Glomerular visceral epithelial cell (primary cell): ENCODE data around the gene SLC10A7.

Experiments used
- DNase-seq: peaks from one replicate; pipeline ENCODE4 v3.0.0-alpha.2; 2016; ENCODE audit errors: extremely low spot score

SLC10A7 gene

GRCh38 chr4:146260521-146260920 is 261.2 kb downstream of the SLC10A7 start:
- DNase-seq, result no peak

GRCh38 chr4:146257511-146257910 is 264.2 kb downstream of the SLC10A7 start:
- no peak for DNase-seq

DNA sequence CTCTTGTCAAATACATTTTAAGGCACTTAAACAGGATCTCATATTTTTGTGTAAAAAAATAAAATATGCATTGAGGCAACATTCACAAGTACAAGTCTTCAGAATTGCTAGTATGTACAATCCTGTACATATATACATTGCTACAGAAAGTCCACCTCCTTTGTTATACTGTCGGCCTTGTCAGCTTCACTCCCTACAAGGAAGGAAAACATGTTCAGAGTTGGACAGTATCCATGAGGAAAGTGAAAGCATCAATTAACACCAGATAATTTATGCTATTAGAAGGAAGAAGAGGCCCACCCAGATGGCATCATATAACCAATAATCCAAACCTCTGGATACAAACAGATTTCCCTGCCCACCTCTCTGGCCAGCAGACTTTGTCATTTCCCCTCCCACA is 265.4 kb downstream of the SLC10A7 start:
- DNase-seq, result no peak

DNA sequence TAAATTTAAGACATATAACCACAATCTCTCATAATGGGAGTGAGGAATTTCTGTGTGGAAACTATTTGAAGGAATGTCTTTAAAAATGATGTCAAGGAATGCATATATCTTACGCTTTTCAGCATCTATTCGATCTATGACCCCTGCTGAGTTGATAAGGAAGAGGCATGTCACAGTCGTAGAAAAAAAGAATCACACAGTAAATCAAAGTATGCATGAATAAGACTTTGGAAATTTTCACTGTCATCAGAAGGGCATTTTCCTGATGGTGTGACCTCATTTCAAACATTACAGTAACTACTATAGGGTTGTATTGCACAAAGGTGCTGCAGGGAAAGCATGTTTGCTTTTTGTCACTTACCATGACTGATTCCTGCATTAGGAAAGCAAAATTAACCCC is 265.9 kb downstream of the SLC10A7 start:
- peak; percentile 78 for DNase-seq

GRCh38 chr4:146255463-146255862 is 266.3 kb downstream of the SLC10A7 start:
- DNase-seq, result peak; percentile 65

DNA sequence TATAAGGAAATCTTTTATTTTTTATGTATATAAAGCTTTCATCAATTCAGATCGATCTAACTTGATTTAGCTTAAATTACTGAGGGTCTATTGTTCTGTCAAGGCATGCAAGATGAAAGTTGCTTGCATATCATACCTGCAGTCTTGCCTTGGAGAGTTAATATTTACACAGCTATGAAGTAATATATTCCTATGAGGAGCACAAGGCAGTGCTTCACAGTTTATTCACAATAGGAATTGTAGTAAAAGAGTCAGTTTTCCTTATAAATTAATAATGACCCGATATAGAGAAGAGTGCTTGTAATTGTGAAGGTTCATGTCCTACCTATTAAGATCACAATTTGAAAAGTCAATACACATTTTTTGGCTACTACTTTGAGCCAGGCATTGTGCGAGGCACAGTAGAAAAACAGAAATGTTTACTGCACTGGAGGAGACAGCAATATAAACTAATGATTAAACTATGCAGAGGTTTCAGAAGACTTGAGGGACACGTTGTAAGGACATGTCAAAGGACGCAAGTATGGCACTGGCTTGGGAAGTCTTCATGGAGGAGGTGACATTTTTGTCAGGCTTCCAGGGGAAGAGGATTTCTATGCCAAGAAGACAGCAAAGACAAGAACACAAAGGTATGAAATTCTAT is 268.6 kb downstream of the SLC10A7 start:
- DNase-seq, result no peak

- no peak for DNase-seq
Measured at GRCh38 chr4:146247356-146247755, 274.4 kb downstream of the SLC10A7 start.

DNA sequence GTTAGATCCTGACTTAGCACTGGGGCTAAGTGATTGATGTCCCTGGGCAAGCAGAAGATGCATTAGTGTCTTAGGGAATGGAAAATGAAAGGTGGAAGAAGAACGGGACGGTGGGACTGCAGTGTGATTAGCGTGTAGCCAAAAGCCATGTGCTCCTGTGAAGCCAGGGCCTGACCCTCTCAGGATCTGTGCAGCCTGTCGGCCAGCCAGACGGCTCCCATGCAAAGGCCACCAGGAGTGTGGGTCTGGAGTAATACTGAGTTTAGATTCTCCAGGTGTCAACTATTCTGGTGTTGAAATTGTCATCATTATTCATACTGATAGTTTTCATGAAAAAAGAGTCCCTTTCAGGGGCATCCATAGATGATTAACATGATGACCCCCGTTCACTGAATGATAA is 275.4 kb downstream of the SLC10A7 start:
- DNase-seq, result no peak

GRCh38 chr4:146245850-146246249 is 275.9 kb downstream of the SLC10A7 start:
- DNase-seq, result no peak

GRCh38 chr4:146245246-146245645 is 276.5 kb downstream of the SLC10A7 start:
- peak; percentile 45 for DNase-seq

DNA sequence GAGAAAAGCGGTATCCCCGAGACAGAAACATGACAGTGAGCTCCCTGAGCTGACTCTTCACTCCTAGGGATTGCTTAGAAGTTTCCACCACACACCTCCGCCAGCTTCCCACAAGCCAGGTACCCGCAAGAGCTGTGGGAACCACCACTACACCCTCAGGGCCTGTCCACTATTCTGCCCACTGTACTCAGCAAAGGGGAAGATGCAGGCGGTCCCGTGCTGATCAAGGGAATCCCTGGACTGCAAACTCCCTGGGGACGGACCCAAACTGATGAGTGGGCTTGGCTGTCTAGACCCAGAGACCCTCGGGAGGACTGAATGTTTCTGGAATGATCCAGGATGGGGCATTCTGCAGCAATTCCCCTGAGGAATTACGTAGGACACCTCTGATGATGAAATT is 277.2 kb downstream of the SLC10A7 start:
- no peak for DNase-seq

- DNase-seq, result no peak
Measured at GRCh38 chr4:146243883-146244277, 277.9 kb downstream of the SLC10A7 start.

GRCh38 chr4:146243141-146243882 is 278.4 kb downstream of the SLC10A7 start:
- no peak for DNase-seq

- no peak for DNase-seq
Measured at GRCh38 chr4:146238107-146238506, 283.6 kb downstream of the SLC10A7 start.

GRCh38 chr4:146237092-146237491 is 284.6 kb downstream of the SLC10A7 start:
- no peak for DNase-seq

DNA sequence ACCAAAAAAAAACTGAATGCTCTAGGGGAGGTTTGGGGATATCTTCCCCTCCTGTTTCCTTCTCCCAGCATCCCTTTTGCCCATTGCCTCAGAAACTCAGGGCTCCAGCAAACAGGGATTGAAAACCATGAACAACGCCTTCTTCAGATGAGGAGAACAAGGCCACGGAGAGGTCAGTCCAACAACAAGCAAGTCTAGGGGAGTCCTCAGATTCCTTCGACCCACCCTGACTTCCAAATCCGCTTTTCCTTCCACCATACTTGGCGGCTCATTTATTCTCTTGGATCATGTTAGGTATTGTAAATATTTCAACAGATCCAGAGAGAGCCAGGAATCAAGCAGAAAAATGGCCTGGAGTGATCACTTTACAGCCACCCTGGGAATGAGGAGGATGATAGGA is 285.5 kb downstream of the SLC10A7 start:
- DNase-seq, result no peak

GRCh38 chr4:146235654-146236177 is 286.0 kb downstream of the SLC10A7 start:
- DNase-seq, result no peak

GRCh38 chr4:146232131-146232722 is 289.5 kb downstream of the SLC10A7 start:
- DNase-seq, result peak; percentile 18

DNA sequence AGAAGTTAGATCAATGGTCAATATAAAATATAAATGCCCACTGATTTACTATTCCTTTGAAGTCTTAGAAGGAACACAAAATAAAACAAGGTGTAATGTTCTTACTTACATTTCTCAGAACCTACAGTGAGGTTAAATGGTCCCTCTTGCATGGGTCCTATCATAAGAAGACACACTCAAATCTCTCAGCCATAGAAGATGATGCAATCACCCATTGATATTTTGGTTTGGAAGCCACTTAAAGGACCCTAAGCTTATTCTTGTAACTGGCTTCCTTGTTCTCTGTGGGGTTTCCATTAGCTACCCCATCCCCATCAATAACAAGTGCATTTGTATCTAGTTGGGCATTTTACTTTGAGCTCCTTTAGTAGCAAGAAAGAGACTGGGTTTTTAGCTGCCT is 292.3 kb downstream of the SLC10A7 start:
- DNase-seq, result no peak

GRCh38 chr4:146224326-146224966 is 297.3 kb downstream of the SLC10A7 start:
- DNase-seq, result no peak

GRCh38 chr4:146222313-146222712 is 299.4 kb downstream of the SLC10A7 start:
- peak; percentile 77 for DNase-seq

- DNase-seq, result no peak
Measured at GRCh38 chr4:146214238-146214637, 307.5 kb downstream of the SLC10A7 start, which contains the start of gene REELD1. TSS of gene REELD1 (plus strand) at chr4:146214538. CDS start at chr4:146216953, 2,415 bp downstream.
